ENCODE results near the gene FCSK. TPM values are rescaled to one million over a fixed set of nuclear protein-coding genes. Genes with fewer than 3 reads are reported as not detected.

FCSK gene
- total and polyA plus RNA-seq, 2 of the 13 experiments (the other 11 are each of a cell fraction or from before 2014, with no cell fraction given), result 9.1 to 19.2 TPM

GRCh38 chr16:70416748-70417616 is 37.4 kb upstream of the FCSK start (continued):
- TF ChIP-seq ZNF639 (CRISPR knock-in tag; conservative IDR thresholded peaks at IDR 0.05) (no peak), ATRX (CRISPR knock-in tag; IDR thresholded peaks at IDR 0.05; ENCODE audit: borderline replicate concordance) (no peak), RARG (CRISPR knock-in tag; IDR thresholded peaks at IDR 0.05; ENCODE audit: low read depth) (no peak), ZNF431 (CRISPR knock-in tag; IDR thresholded peaks at IDR 0.05; ENCODE audit: borderline replicate concordance, low read depth) (no peak), MAX (IDR thresholded peaks at IDR 0.05) (no peak), DR1 (CRISPR knock-in tag; IDR thresholded peaks at IDR 0.05) (no peak), ZNF572 (CRISPR knock-in tag; IDR thresholded peaks at IDR 0.05) (no peak), DMAP1 (CRISPR knock-in tag; IDR thresholded peaks at IDR 0.05) (no peak), POGK (CRISPR knock-in tag; conservative IDR thresholded peaks at IDR 0.05) (no peak), GTF3A (CRISPR knock-in tag; conservative IDR thresholded peaks at IDR 0.05) (0 out of 2 replicates have a peak, but pooled peaks have one; percentile 10), MAFG (CRISPR knock-in tag; IDR thresholded peaks at IDR 0.05) (no peak), PHB2 (IDR thresholded peaks at IDR 0.05; ENCODE audit: partially characterized antibody) (no peak), ZNF574 (CRISPR knock-in tag; IDR thresholded peaks at IDR 0.05) (0 out of 2 replicates have a peak, but pooled peaks have one; percentile 43), ZNF33A (CRISPR knock-in tag; IDR thresholded peaks at IDR 0.05; ENCODE audit: borderline replicate concordance) (no peak), NBN (conservative IDR thresholded peaks at IDR 0.05) (no peak), ZNF484 (CRISPR knock-in tag; IDR thresholded peaks at IDR 0.05; ENCODE audit: borderline replicate concordance, low read depth) (no peak), RNF2 (conservative IDR thresholded peaks at IDR 0.05; ENCODE audit: low read depth) (no peak), KLF16 (CRISPR knock-in tag; IDR thresholded peaks at IDR 0.05) (no peak), USF2 (IDR thresholded peaks at IDR 0.05; ENCODE audit: low read depth, low read length) (no peak), USF2 (CRISPR knock-in tag; IDR thresholded peaks at IDR 0.05; ENCODE audit: borderline replicate concordance) (no peak), ZNF441 (CRISPR knock-in tag; IDR thresholded peaks at IDR 0.05; ENCODE audit: borderline replicate concordance) (peak; percentile 29; the same call in 1 of the 2 replicates), ZKSCAN5 (CRISPR knock-in tag; IDR thresholded peaks at IDR 0.05) (no peak)

Data from HepG2 (cell line).